ENCODE measurements around the gene C2CD4D.
"Not testable (repeated sequence)": the region's sequence is repeated elsewhere in the genome, so short reads cannot be mapped to it uniquely, and the experiment has no call there.

C2CD4D gene

GRCh38 chr1:151839457-151840403 lies at the start of gene C2CD4D:
Gene C2CD4D (minus strand): TSS chr1:151839820. CDS start chr1:151838989, 831 bp downstream.
- in situ Hi-C loops (cut with MboI; ENCODE audit: low sequenced_read_pairs) = no loop called here

GRCh38 chr1:151888972-151889570 lies 49.5 kb upstream of the C2CD4D start:
- in situ Hi-C loops (cut with MboI; ENCODE audit: low sequenced_read_pairs) = no loop called here

GRCh38 chr1:151887028-151887427 lies 47.4 kb upstream of the C2CD4D start:
- in situ Hi-C loops (cut with MboI; ENCODE audit: low sequenced_read_pairs) = no loop called here

- in situ Hi-C loops (cut with MboI; ENCODE audit: low sequenced_read_pairs) = no loop called here
These were observed 45.9 kb upstream of the C2CD4D start for GRCh38 chr1:151885479-151885878.

GRCh38 chr1:151884879-151885278 lies 45.3 kb upstream of the C2CD4D start:
- in situ Hi-C loops (cut with MboI; ENCODE audit: low sequenced_read_pairs) = not testable (repeated sequence)

GRCh38 chr1:151884445-151884844 lies 44.8 kb upstream of the C2CD4D start:
- in situ Hi-C loops (cut with MboI; ENCODE audit: low sequenced_read_pairs) = not testable (repeated sequence)

GRCh38 chr1:151883898-151884297 lies 44.3 kb upstream of the C2CD4D start:
- in situ Hi-C loops (cut with MboI; ENCODE audit: low sequenced_read_pairs) = not testable (repeated sequence)

- in situ Hi-C loops (cut with MboI; ENCODE audit: low sequenced_read_pairs) = not testable (repeated sequence)
These were observed 43.3 kb upstream of the C2CD4D start for GRCh38 chr1:151882918-151883317.

- in situ Hi-C loops (cut with MboI; ENCODE audit: low sequenced_read_pairs) = no loop called here
These were observed 42.8 kb upstream of the C2CD4D start for GRCh38 chr1:151882466-151882865.

GRCh38 chr1:151881479-151881878 lies 41.9 kb upstream of the C2CD4D start:
- in situ Hi-C loops (cut with MboI; ENCODE audit: low sequenced_read_pairs) = no loop called here

GRCh38 chr1:151875419-151876097 lies 35.9 kb upstream of the C2CD4D start:
- in situ Hi-C loops (cut with MboI; ENCODE audit: low sequenced_read_pairs) = no loop called here

- in situ Hi-C loops (cut with MboI; ENCODE audit: low sequenced_read_pairs) = not testable (repeated sequence)
These were observed 33.2 kb upstream of the C2CD4D start for GRCh38 chr1:151872776-151873175.

GRCh38 chr1:151871284-151872030 lies 31.8 kb upstream of the C2CD4D start:
- in situ Hi-C loops (cut with MboI; ENCODE audit: low sequenced_read_pairs) = no loop called here

- in situ Hi-C loops (cut with MboI; ENCODE audit: low sequenced_read_pairs) = no loop called here
These were observed 28.9 kb upstream of the C2CD4D start for GRCh38 chr1:151868486-151868885.

GRCh38 chr1:151867765-151868411 lies 28.3 kb upstream of the C2CD4D start:
- in situ Hi-C loops (cut with MboI; ENCODE audit: low sequenced_read_pairs) = no loop called here

GRCh38 chr1:151867321-151867720 lies 27.7 kb upstream of the C2CD4D start:
- in situ Hi-C loops (cut with MboI; ENCODE audit: low sequenced_read_pairs) = no loop called here

- in situ Hi-C loops (cut with MboI; ENCODE audit: low sequenced_read_pairs) = no loop called here
These were observed 24.8 kb upstream of the C2CD4D start for GRCh38 chr1:151864411-151864810.

- in situ Hi-C loops (cut with MboI; ENCODE audit: low sequenced_read_pairs) = no loop called here
These were observed 23.0 kb upstream of the C2CD4D start for GRCh38 chr1:151862604-151863003.

- in situ Hi-C loops (cut with MboI; ENCODE audit: low sequenced_read_pairs) = no loop called here
These were observed 21.0 kb upstream of the C2CD4D start for GRCh38 chr1:151860504-151861187.

- in situ Hi-C loops (cut with MboI; ENCODE audit: low sequenced_read_pairs) = no loop called here
These were observed 20.3 kb upstream of the C2CD4D start for GRCh38 chr1:151859891-151860293.

All from HL-60/S4 treated with retinoic acid at 250 ng/mL for 4 days and 3 days (cell line).